Measurements from ENCODE around the gene GAREM2. TPM values are rescaled to one million over a fixed set of nuclear protein-coding genes. Genes with fewer than 3 reads are reported as not detected.

GAREM2 gene
- total RNA-seq, 4 donors from 2014 or later, result 0.39 to 0.98 (median 0.72) TPM

DNA sequence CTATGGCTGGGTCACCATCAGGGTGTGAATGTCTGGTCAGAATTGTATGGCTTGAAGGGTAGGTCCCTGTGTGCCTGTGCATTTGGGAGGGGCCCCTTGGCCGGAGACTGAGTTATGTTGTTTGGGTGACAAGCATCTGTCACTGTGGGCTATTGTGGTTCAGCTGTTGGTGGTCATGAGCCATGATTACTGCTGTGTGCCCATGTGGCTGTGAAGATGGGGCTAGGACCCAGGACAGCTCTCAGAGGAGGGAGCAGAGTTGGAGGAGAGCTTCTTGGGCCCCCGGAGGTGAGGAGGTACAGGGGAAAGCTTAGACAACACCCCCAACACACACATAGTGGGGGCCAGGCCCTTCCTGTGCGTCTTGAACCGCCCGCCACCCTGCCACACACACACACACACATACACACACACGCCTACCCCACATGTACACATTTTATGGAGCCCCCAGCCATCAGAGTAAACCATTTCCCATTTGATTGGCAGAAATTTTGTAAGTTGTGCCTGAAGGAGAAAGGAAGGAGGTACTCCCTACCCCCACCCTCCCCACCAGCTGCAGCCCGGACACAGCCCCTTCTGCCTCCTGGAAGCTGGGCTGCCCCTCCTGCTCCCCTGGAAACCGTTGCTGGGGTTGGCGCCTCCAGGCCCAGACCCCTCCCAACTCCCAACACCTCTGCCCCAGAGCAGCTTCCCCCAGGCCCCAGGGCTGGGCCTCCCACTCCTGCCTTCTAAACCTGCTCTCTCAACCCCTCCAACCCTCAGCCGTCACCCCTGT lies 2.0 kb downstream of the GAREM2 start:
- 75% methylated on average over 10 of the region's 10 CpGs for WGBS
- peaks cover 25% of the 10 kb centered on the region for H3K27me3 ChIP-seq
- H3K4me1 ChIP-seq, result peaks cover 31% of the 10 kb centered on the region
- DNase-seq (ENCODE audit: low spot score in 2 of 2), result peak; percentile 46 to 70
- H3K27ac ChIP-seq, result no peak overlapping the region
- H3K4me3 ChIP-seq, result no peak overlapping the region
- no peaks in the 10 kb centered on the region for H3K36me3 ChIP-seq
- TF ChIP-seq POLR2A (IDR thresholded peaks at IDR 0.05) (no peak), EP300 (IDR thresholded peaks at IDR 0.05) (no peak), POLR2AphosphoS5 (IDR thresholded peaks at IDR 0.05) (no peak)
- TF ChIP-seq, protein P1, sequence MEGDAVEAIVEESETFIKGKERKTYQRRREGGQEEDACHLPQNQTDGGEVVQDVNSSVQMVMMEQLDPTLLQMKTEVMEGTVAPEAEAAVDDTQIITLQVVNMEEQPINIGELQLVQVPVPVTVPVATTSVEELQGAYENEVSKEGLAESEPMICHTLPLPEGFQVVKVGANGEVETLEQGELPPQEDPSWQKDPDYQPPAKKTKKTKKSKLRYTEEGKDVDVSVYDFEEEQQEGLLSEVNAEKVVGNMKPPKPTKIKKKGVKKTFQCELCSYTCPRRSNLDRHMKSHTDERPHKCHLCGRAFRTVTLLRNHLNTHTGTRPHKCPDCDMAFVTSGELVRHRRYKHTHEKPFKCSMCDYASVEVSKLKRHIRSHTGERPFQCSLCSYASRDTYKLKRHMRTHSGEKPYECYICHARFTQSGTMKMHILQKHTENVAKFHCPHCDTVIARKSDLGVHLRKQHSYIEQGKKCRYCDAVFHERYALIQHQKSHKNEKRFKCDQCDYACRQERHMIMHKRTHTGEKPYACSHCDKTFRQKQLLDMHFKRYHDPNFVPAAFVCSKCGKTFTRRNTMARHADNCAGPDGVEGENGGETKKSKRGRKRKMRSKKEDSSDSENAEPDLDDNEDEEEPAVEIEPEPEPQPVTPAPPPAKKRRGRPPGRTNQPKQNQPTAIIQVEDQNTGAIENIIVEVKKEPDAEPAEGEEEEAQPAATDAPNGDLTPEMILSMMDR (IDR thresholded peaks at IDR 0.05), result no peak
- no peaks in the 10 kb centered on the region for H3K9me3 ChIP-seq

DNA sequence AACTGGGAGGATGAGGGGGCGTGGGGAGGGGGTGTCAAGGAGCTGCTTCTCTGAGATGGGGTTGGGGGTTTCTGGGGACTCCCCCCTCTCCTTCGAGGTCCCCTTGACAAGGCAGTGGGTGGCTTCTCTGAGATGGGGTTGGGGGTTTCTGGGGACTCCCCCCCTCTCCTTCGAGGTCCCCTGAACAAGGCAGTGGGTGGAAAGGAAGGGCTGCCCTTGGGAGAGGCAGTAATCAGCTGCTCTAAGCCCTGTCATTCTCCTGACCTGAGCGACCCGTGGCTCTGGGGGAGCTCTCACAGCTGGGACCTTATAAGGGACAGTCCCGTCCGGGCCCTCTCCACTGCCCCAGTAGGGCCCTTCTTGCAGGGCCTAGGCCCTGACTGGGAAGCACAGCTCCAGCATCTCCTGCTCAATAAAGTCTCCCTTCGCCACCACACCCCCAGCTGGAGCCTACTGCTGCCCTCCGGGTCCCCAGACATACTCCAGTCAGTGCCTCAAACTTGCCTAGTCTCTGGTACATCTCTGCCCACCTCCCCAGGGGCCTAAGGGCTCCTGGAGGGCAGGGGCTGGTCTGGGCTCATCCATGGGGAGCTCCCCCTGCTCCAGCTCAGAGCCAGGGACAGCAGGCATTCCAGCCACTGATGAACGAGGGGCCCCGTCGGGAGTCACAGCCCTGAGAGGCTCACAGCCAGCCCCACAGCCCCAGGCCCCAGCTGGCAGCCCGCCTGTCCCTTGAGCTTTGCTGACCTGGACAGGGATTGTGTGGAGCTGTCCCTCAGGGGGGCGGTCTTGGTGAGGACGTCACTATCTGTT lies 2.8 kb downstream of the GAREM2 start:
- H3K36me3 ChIP-seq, result no peaks in the 10 kb centered on the region
- WGBS, result 74% methylated on average over 6 of the region's 15 CpGs
- no peak for TF ChIP-seq POLR2AphosphoS5 (IDR thresholded peaks at IDR 0.05)
- TF ChIP-seq, protein P1 (IDR thresholded peaks at IDR 0.05), result no peak
- TF ChIP-seq EP300 (IDR thresholded peaks at IDR 0.05), result no peak
- no peak for TF ChIP-seq POLR2A (IDR thresholded peaks at IDR 0.05)
- H3K9me3 ChIP-seq, result no peaks in the 10 kb centered on the region
- H3K4me3 ChIP-seq, result no peak overlapping the region
- H3K27me3 ChIP-seq, result peaks cover 25% of the 10 kb centered on the region
- DNase-seq (ENCODE audit: low spot score in 2 of 2), result peak in 1 of 2 donors; percentile 59
- H3K27ac ChIP-seq, result no peak overlapping the region
- H3K4me1 ChIP-seq, result peaks cover 32% of the 10 kb centered on the region

DNA sequence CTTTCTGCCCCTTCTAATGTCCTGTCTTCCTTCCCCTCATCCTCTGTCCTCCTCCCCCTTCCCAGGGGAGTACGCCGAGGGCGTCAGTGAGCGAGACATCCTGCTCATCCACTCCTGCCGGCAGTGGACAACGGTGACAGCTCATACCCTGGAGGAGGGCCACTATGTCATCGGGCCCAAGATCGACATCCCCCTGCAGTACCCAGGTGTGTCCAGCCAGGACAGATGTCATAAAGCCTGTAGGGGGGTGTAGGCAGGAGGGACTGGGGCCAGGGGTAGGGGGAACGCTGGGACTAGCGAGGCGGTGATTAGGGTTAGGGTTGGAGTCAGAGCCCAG lies 3.4 kb downstream of the GAREM2 start:
- 84% methylated on average over 11 of the region's 11 CpGs for WGBS
- no peaks in the 10 kb centered on the region for H3K36me3 ChIP-seq
- peak in 1 of 2 donors; percentile 35 for DNase-seq (ENCODE audit: low spot score in 2 of 2)
- peaks cover 25% of the 10 kb centered on the region for H3K27me3 ChIP-seq
- TF ChIP-seq POLR2A (IDR thresholded peaks at IDR 0.05) (no peak), POLR2AphosphoS5 (IDR thresholded peaks at IDR 0.05) (no peak), EP300 (IDR thresholded peaks at IDR 0.05) (no peak)
- H3K9me3 ChIP-seq, result no peaks in the 10 kb centered on the region
- peaks cover 32% of the 10 kb centered on the region for H3K4me1 ChIP-seq
- no peak overlapping the region for H3K4me3 ChIP-seq
- no peak overlapping the region for H3K27ac ChIP-seq

DNA sequence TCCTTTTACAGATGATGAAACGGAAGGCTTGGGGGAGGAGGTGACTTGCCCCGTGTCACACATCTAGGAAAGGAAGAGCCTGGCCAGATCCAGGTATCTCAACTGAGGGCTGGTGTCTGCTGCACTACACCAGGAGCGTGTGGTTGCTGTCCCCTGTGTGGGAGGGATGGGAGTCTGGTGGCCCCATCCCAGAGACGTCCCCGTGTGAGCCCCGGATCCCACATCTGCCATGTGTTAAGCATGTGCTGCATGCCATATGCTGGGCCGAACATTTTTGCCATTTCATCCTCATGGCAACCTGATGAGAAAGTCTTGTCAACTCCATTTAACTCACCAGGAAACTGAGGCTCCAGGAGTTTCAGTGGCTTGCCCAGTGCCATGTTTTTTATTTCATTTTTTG lies 4.2 kb downstream of the GAREM2 start:
- peaks cover 32% of the 10 kb centered on the region for H3K4me1 ChIP-seq
- H3K27me3 ChIP-seq, result peaks cover 23% of the 10 kb centered on the region
- H3K9me3 ChIP-seq, result no peaks in the 10 kb centered on the region
- H3K4me3 ChIP-seq, result no peak overlapping the region
- WGBS, result 72% methylated on average over 7 of the region's 7 CpGs
- TF ChIP-seq, protein P1 (IDR thresholded peaks at IDR 0.05), result no peak
- TF ChIP-seq POLR2A (IDR thresholded peaks at IDR 0.05), result no peak
- TF ChIP-seq EP300 (IDR thresholded peaks at IDR 0.05), result no peak
- no peak for TF ChIP-seq POLR2AphosphoS5 (IDR thresholded peaks at IDR 0.05)
- peak in 1 of 2 donors; percentile 51 for DNase-seq (ENCODE audit: low spot score in 2 of 2)
- no peaks in the 10 kb centered on the region for H3K36me3 ChIP-seq
- H3K27ac ChIP-seq, result no peak overlapping the region

DNA sequence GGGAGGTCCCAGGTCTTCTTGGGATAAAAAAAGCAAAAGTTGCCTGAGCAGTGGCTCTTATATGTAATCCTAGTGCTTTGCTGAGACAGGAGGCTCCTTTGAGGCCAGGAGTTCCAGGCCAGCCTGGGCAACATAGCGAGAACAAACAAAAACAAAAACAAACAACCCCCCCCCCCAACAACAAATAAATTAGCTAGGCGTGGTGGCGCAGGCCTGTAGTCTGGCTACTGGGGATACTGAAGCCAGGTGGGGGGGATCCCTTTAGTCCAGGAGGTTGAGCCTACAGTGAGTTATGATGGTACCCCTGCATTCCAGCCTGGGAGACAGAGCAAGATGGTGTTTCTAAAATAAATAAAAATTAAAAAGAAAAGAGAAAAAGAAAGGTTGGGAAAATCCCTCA lies 5.4 kb downstream of the GAREM2 start:
- TF ChIP-seq POLR2AphosphoS5 (IDR thresholded peaks at IDR 0.05), result no peak
- no peak for TF ChIP-seq POLR2A (IDR thresholded peaks at IDR 0.05)
- TF ChIP-seq EP300 (IDR thresholded peaks at IDR 0.05), result no peak
- TF ChIP-seq, protein P1 (IDR thresholded peaks at IDR 0.05), result no peak
- DNase-seq (ENCODE audit: low spot score in 2 of 2), result peak; percentile 7 to 24
- H3K36me3 ChIP-seq, result no peaks in the 10 kb centered on the region
- no peak overlapping the region for H3K27ac ChIP-seq
- 94% methylated on average over 3 of the region's 3 CpGs for WGBS
- peaks cover 26% of the 10 kb centered on the region for H3K4me1 ChIP-seq
- peak overlapping the region; percentile 63 for H3K4me3 ChIP-seq
- H3K9me3 ChIP-seq, result no peaks in the 10 kb centered on the region
- H3K27me3 ChIP-seq, result peaks cover 16% of the 10 kb centered on the region
